MM.1S (cell line): ENCODE data around the gene TRPC3.

ENCODE experiments used
- CTCF ChIP-seq: fragments of 300-600 bp; sonication (generic); IDR thresholded peaks from 2 replicates; pipeline ENCODE4 v1.5.1; 2016; ENCODE audit warnings: antibody characterized with exemption, low read length, mixed read lengths
- EZH2 ChIP-seq: fragments of 300-600 bp; sonication (generic); optimal IDR thresholded peaks from 2 replicates; pipeline ENCODE3; 2017; ENCODE audit warnings: low read depth, mild to moderate bottlenecking, antibody characterized with exemption, low read length, mixed read lengths
- EZH2phosphoT487 ChIP-seq: fragments of 300-600 bp; sonication (generic); IDR thresholded peaks from 2 replicates; pipeline ENCODE4 v1.6.1; 2018; ENCODE audit warnings: antibody characterized with exemption, low read length

- TF ChIP-seq EZH2 (no peak), CTCF (no peak), EZH2phosphoT487 (no peak)
Measured at GRCh38 chr4:121881158-121881557, 70.7 kb downstream of the TRPC3 start.
